ENCODE measurements around the gene CLK2.

DNA sequence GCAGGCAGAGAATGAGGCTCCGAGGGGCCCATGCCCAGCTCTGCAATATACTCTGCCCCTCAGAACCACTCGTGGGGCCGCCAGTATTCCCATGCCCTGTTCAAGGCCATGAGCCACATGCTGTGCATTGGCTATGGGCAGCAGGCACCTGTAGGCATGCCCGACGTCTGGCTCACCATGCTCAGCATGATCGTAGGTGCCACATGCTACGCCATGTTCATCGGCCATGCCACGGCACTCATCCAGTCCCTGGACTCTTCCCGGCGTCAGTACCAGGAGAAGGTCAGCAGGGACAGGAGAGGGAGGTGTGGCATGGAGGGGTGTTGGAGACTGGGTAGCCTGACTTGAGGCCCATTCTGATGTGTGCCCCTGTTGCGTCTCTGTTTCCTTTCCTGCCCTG is 11.2 kb upstream of the CLK2 start:
- TF ChIP-seq POLR2AphosphoS5 (IDR thresholded peaks at IDR 0.05) = no peak
- TF ChIP-seq, protein P1, sequence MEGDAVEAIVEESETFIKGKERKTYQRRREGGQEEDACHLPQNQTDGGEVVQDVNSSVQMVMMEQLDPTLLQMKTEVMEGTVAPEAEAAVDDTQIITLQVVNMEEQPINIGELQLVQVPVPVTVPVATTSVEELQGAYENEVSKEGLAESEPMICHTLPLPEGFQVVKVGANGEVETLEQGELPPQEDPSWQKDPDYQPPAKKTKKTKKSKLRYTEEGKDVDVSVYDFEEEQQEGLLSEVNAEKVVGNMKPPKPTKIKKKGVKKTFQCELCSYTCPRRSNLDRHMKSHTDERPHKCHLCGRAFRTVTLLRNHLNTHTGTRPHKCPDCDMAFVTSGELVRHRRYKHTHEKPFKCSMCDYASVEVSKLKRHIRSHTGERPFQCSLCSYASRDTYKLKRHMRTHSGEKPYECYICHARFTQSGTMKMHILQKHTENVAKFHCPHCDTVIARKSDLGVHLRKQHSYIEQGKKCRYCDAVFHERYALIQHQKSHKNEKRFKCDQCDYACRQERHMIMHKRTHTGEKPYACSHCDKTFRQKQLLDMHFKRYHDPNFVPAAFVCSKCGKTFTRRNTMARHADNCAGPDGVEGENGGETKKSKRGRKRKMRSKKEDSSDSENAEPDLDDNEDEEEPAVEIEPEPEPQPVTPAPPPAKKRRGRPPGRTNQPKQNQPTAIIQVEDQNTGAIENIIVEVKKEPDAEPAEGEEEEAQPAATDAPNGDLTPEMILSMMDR (IDR thresholded peaks at IDR 0.05 in 8 of 11, conservative IDR thresholded peaks at IDR 0.05 in 3 of 11) = no peak
